Astrocyte (in vitro differentiated cells and primary cell): ENCODE results near the gene ARVCF. TPM values are rescaled to one million over a fixed set of nuclear protein-coding genes. Genes with fewer than 3 reads are reported as not detected.

Source experiments
- DNase-seq: peaks from one replicate; pipeline ENCODE4 v3.0.0-alpha.2; 2010; ENCODE audit warnings: low read depth
- FAIRE-seq: peaks from 2 replicates; lab custom pipeline; 2011; peaks lifted over from hg19 to GRCh38; lab: Jason Lieb, UNC
- H2AFZ ChIP-seq: 2 replicates; pipeline ENCODE4 v1.6.0; 2012; ENCODE audit warnings: low read depth, low read length, inconsistent platforms
- H3K27ac ChIP-seq: 2 replicates; pipeline ENCODE4 v1.5.1; 2011; ENCODE audit warnings: low read depth, low read length, inconsistent platforms
- H3K27me3 ChIP-seq: 2 replicates; pipeline ENCODE4 v1.6.0; 2011; ENCODE audit warnings: low read length, inconsistent platforms; ENCODE audit not compliant: insufficient read depth
- H3K36me3 ChIP-seq: 2 replicates; pipeline ENCODE4 v1.5.1; 2011; ENCODE audit warnings: low read length, inconsistent platforms; ENCODE audit not compliant: insufficient read depth
- H3K4me1 ChIP-seq: 2 replicates; pipeline ENCODE4 v1.5.1; 2011; ENCODE audit warnings: low read length, inconsistent platforms; ENCODE audit not compliant: insufficient read depth
- H3K4me2 ChIP-seq: 2 replicates; pipeline ENCODE4 v1.6.0; 2012; ENCODE audit warnings: low read length, inconsistent platforms
- H3K4me3 ChIP-seq: 2 replicates; pipeline ENCODE4 v1.5.1; 2011; ENCODE audit warnings: low read depth, mild to moderate bottlenecking, low read length, inconsistent platforms; ENCODE audit not compliant: insufficient read depth
- H3K79me2 ChIP-seq: 2 replicates; pipeline ENCODE4 v1.6.0; 2012; ENCODE audit warnings: mild to moderate bottlenecking, low read length, inconsistent platforms; ENCODE audit not compliant: insufficient read depth
- H3K9ac ChIP-seq: 2 replicates; pipeline ENCODE4 v1.6.0; 2012; ENCODE audit warnings: mild to moderate bottlenecking, low read length, inconsistent platforms
- H3K9me3 ChIP-seq: 2 replicates; pipeline ENCODE4 v1.5.1; 2012; ENCODE audit warnings: low read depth, mild to moderate bottlenecking, low read length, inconsistent platforms; ENCODE audit not compliant: insufficient read depth
- H4K20me1 ChIP-seq: 2 replicates; pipeline ENCODE4 v1.6.0; 2012; ENCODE audit warnings: low read length, inconsistent platforms; ENCODE audit not compliant: insufficient read depth
- H3K27ac Mint-ChIP-seq: one replicate; pipeline ENCODE4 v1.8.0; 2021; ENCODE audit warnings: mild to moderate bottlenecking, mixed read lengths; ENCODE audit not compliant: unreplicated experiment
- H3K27me3 Mint-ChIP-seq: one replicate; pipeline ENCODE4 v1.8.0; 2021; ENCODE audit warnings: low read depth, mixed read lengths; ENCODE audit not compliant: unreplicated experiment
- H3K36me3 Mint-ChIP-seq: one replicate; pipeline ENCODE4 v1.8.0; 2021; ENCODE audit warnings: low read depth, mixed read lengths; ENCODE audit not compliant: unreplicated experiment
- H3K4me1 Mint-ChIP-seq: one replicate; pipeline ENCODE4 v1.8.0; 2021; ENCODE audit warnings: low read depth, mixed read lengths; ENCODE audit not compliant: unreplicated experiment
- H3K4me3 Mint-ChIP-seq: one replicate; pipeline ENCODE4 v1.8.0; 2021; ENCODE audit warnings: mild to moderate bottlenecking, moderate library complexity, mixed read lengths; ENCODE audit not compliant: unreplicated experiment
- H3K9me3 Mint-ChIP-seq: one replicate; pipeline ENCODE4 v1.8.0; 2021; ENCODE audit warnings: mild to moderate bottlenecking, mixed read lengths; ENCODE audit not compliant: unreplicated experiment
- CTCF ChIP-seq: IDR thresholded peaks from 2 replicates; pipeline ENCODE4 v1.5.1; 2011; ENCODE audit warnings: low read depth, mild to moderate bottlenecking, inconsistent platforms, low read length, moderate library complexity; ENCODE audit not compliant: insufficient read depth
- EZH2 ChIP-seq: IDR thresholded peaks from 2 replicates; pipeline ENCODE4 v1.6.1; 2012; ENCODE audit warnings: mild to moderate bottlenecking, low read length, inconsistent platforms; ENCODE audit not compliant: insufficient read depth
- total RNA-seq: library from RNA; stranded (reverse); gene quantifications from 2 replicates; pipeline ENCODE4 v1.2.1, GENCODE V29; 2021

The ARVCF gene
- total RNA-seq, 1 donor from 2014 or later: 17.9 TPM

DNA sequence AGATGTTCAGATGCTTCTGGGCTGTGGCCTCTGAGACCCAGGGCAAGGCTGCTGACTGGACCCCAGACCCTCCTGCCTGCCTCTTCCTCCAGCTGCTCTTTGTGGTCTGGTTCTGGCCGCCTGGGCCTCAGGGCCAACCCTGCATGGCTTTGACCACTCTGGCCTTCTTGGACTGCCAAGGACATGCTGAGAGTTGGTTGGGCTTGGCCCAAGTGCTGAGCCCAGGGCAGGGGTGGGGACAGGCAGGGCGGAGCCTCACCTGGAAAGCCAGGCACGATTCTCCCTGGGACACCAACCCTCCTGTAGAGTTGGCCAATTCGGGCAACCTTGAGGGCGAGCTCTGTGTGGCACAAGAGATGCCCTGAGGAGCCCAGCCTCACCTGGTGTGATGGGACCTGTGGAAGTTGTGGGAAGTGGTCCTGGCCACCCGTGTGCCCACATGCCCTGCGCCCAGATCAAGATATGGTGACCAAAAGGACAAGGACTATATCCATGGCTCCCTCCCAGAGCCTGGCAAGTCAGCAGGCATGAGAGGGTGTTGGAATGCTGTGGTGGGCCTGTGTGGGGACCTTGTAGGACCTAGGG is 15.9 kb upstream of the ARVCF start:
- peaks cover 14% of the 10 kb centered on the region for H3K36me3 Mint-ChIP-seq
- H3K79me2 ChIP-seq: peaks cover 22% of the 10 kb centered on the region
- H3K27ac ChIP-seq: no peak overlapping the region
- TF ChIP-seq EZH2 (no peak), CTCF (no peak)
- no peaks in the 10 kb centered on the region for H3K27me3 ChIP-seq
- peaks cover 71% of the 10 kb centered on the region for H4K20me1 ChIP-seq
- no peaks in the 10 kb centered on the region for H3K9me3 ChIP-seq
- no peak overlapping the region for H3K4me2 ChIP-seq
- H2AFZ ChIP-seq: no peak overlapping the region
- H3K36me3 ChIP-seq: no peaks in the 10 kb centered on the region
- no peak overlapping the region for H3K9ac ChIP-seq
- DNase-seq: no peak
- FAIRE-seq: no peak
- no peaks in the 10 kb centered on the region for H3K4me1 Mint-ChIP-seq
- H3K27me3 Mint-ChIP-seq: no peaks in the 10 kb centered on the region
- no peak overlapping the region for H3K4me3 ChIP-seq
- H3K9me3 Mint-ChIP-seq: peaks cover 4% of the 10 kb centered on the region
- H3K4me1 ChIP-seq: no peaks in the 10 kb centered on the region
- H3K27ac Mint-ChIP-seq: no peak overlapping the region
- H3K4me3 Mint-ChIP-seq: no peak overlapping the region

DNA sequence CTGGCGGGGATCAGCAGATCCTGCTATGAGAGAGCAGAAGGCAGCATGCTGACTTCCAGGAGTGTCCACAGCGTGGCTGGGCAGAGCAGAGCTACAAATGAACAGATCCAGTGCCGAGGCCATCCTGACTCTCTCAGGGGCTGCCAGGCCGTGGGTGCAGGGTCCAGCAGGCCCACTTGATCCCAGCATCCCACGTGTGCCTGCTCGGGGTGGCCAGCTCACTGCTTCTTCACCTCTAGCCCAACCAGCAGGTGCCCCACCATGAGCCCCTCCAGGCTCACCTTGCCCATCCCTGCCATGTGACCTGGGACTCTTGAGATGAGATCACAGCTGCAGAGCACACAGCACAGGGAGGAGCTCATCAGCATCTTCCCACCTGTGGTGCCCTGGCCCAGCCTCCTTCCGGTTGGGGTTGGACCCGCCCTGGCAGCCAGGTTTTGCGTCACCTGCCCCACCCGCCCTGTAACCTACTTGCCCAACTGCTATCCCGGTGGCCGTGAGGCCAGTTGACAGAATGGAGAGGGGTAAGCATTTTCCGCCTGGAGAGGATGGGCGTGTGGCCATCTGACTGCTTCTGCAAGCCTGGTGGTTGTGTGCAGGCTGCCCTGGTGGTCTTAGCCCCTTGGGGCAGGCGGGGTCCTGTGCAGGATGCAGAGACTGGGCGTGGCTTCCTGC is 15.2 kb upstream of the ARVCF start:
- FAIRE-seq (no peak), DNase-seq (no peak)
- Mint-ChIP-seq H3K4me1 (no peaks in the 10 kb centered on the region), H3K27me3 (no peaks in the 10 kb centered on the region), H3K9me3 (peaks cover 4% of the 10 kb centered on the region), H3K27ac (no peak overlapping the region), H3K4me3 (no peak overlapping the region), H3K36me3 (peaks cover 10% of the 10 kb centered on the region)
- Histone ChIP-seq H3K4me1 (no peaks in the 10 kb centered on the region), H3K79me2 (peaks cover 22% of the 10 kb centered on the region), H3K4me2 (no peak overlapping the region), H3K36me3 (no peaks in the 10 kb centered on the region), H3K4me3 (no peak overlapping the region), H3K27ac (no peak overlapping the region), H4K20me1 (peaks cover 71% of the 10 kb centered on the region), H3K9ac (no peak overlapping the region), H2AFZ (no peak overlapping the region), H3K9me3 (no peaks in the 10 kb centered on the region), H3K27me3 (no peaks in the 10 kb centered on the region)
- TF ChIP-seq CTCF (no peak), EZH2 (no peak)
